Activated T-cell treated with anti-CD3 and anti-CD28 coated beads for 48 hours (primary cell): ENCODE measurements around the gene ARHGEF17.
"Not testable (repeated sequence)": the region's sequence is repeated elsewhere in the genome, so short reads cannot be mapped to it uniquely, and the experiment has no call there.

ENCODE experiments used
- DNase-seq: peaks from one replicate; pipeline ENCODE4 v3.0.0-alpha.2; 2020; ENCODE audit warnings: low read depth

Gene ARHGEF17

GRCh38 chr11:73271936-73272679, 36.0 kb upstream of the ARHGEF17 start, which contains the start of gene P2RY6:
Gene P2RY6, plus strand, starts transcription at chr11:73272338. Its CDS starts 24,181 bp downstream, at chr11:73296519.
- DNase-seq, result no peak

GRCh38 chr11:73272680-73273038, 35.4 kb upstream of the ARHGEF17 start:
- no peak for DNase-seq

- DNase-seq, result no peak
These were observed 34.7 kb upstream of the ARHGEF17 start for GRCh38 chr11:73273222-73273895.

GRCh38 chr11:73274191-73274590, 33.9 kb upstream of the ARHGEF17 start:
- DNase-seq, result not testable (repeated sequence)

GRCh38 chr11:73274722-73275380, 33.2 kb upstream of the ARHGEF17 start:
- DNase-seq, result no peak

- no peak for DNase-seq
These were observed 32.7 kb upstream of the ARHGEF17 start for GRCh38 chr11:73275381-73275750.

- no peak for DNase-seq
These were observed 30.6 kb upstream of the ARHGEF17 start for GRCh38 chr11:73277467-73277866.

GRCh38 chr11:73280626-73281025, 27.4 kb upstream of the ARHGEF17 start:
- DNase-seq, result no peak

GRCh38 chr11:73281201-73281741, 26.8 kb upstream of the ARHGEF17 start:
- no peak for DNase-seq

GRCh38 chr11:73281796-73282660, 26.0 kb upstream of the ARHGEF17 start:
- DNase-seq, result no peak

- no peak for DNase-seq
These were observed 24.6 kb upstream of the ARHGEF17 start for GRCh38 chr11:73283276-73284000.

- DNase-seq, result no peak
These were observed 24.0 kb upstream of the ARHGEF17 start for GRCh38 chr11:73284106-73284505.

- DNase-seq, result no peak
These were observed 22.4 kb upstream of the ARHGEF17 start for GRCh38 chr11:73285721-73286120.

GRCh38 chr11:73286240-73286810, 21.8 kb upstream of the ARHGEF17 start:
- no peak for DNase-seq

- no peak for DNase-seq
These were observed 20.5 kb upstream of the ARHGEF17 start for GRCh38 chr11:73287400-73288101.

- no peak for DNase-seq
These were observed 19.7 kb upstream of the ARHGEF17 start for GRCh38 chr11:73288192-73288872.

- peak; percentile 47 for DNase-seq
These were observed 19.0 kb upstream of the ARHGEF17 start for GRCh38 chr11:73288873-73289707.

GRCh38 chr11:73290536-73290935, 17.5 kb upstream of the ARHGEF17 start:
- DNase-seq, result no peak

GRCh38 chr11:73291196-73291595, 16.9 kb upstream of the ARHGEF17 start:
- DNase-seq, result no peak
